DND-41 (cell line): ENCODE results near the gene LAMC3.

Experiments
- EZH2 ChIP-seq: IDR thresholded peaks from 3 replicates; pipeline ENCODE4 v1.6.1; 2012; ENCODE audit warnings: borderline replicate concordance, low read depth, mild to moderate bottlenecking, moderate library complexity, low read length, inconsistent platforms; ENCODE audit not compliant: severe bottlenecking
- TF ChIP-seq, protein P1 (sequence below): IDR thresholded peaks from 2 replicates; pipeline ENCODE4 v1.5.1; 2012; ENCODE audit warnings: borderline replicate concordance, low read length, moderate library complexity, mild to moderate bottlenecking; ENCODE audit not compliant: poor library complexity, severe bottlenecking; ENCODE audit errors: extremely low read depth

GRCh38 chr9:130972277-130972956 is 36.6 kb upstream of the LAMC3 start:
- TF ChIP-seq, protein P1, sequence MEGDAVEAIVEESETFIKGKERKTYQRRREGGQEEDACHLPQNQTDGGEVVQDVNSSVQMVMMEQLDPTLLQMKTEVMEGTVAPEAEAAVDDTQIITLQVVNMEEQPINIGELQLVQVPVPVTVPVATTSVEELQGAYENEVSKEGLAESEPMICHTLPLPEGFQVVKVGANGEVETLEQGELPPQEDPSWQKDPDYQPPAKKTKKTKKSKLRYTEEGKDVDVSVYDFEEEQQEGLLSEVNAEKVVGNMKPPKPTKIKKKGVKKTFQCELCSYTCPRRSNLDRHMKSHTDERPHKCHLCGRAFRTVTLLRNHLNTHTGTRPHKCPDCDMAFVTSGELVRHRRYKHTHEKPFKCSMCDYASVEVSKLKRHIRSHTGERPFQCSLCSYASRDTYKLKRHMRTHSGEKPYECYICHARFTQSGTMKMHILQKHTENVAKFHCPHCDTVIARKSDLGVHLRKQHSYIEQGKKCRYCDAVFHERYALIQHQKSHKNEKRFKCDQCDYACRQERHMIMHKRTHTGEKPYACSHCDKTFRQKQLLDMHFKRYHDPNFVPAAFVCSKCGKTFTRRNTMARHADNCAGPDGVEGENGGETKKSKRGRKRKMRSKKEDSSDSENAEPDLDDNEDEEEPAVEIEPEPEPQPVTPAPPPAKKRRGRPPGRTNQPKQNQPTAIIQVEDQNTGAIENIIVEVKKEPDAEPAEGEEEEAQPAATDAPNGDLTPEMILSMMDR = no peak
- TF ChIP-seq EZH2 = no peak
